ENCODE results near the gene FZR1.

DNA sequence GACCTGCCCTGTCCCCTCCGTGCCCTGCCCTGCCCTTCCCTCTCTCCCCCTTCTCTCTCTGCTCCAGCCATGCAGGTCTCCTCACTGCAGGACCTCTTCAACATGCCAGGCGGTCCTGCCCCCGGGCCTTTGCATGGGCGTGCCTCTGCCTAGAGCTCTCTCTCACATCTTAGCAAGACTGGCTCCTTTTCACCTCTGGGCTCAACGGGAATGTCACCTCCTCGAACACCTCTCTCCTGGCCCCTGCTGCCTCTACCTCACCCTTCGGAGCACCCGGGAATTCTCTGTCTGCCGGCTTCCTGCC is 45.6 kb downstream of the FZR1 start:
- TF ChIP-seq, protein P1, sequence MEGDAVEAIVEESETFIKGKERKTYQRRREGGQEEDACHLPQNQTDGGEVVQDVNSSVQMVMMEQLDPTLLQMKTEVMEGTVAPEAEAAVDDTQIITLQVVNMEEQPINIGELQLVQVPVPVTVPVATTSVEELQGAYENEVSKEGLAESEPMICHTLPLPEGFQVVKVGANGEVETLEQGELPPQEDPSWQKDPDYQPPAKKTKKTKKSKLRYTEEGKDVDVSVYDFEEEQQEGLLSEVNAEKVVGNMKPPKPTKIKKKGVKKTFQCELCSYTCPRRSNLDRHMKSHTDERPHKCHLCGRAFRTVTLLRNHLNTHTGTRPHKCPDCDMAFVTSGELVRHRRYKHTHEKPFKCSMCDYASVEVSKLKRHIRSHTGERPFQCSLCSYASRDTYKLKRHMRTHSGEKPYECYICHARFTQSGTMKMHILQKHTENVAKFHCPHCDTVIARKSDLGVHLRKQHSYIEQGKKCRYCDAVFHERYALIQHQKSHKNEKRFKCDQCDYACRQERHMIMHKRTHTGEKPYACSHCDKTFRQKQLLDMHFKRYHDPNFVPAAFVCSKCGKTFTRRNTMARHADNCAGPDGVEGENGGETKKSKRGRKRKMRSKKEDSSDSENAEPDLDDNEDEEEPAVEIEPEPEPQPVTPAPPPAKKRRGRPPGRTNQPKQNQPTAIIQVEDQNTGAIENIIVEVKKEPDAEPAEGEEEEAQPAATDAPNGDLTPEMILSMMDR (IDR thresholded peaks at IDR 0.05): no peak
- no peak for TF ChIP-seq POLR2A (IDR thresholded peaks at IDR 0.05)
